ENCODE results near the gene NF1.

- TF ChIP-seq POLR2A (IDR thresholded peaks at IDR 0.05; ENCODE audit: low read length) (no peak), BHLHE40 (IDR thresholded peaks at IDR 0.05; ENCODE audit: low read depth, low read length) (no peak), JUN (IDR thresholded peaks at IDR 0.05) (no peak), BCL3 (IDR thresholded peaks at IDR 0.05) (no peak), MAX (IDR thresholded peaks at IDR 0.05) (no peak), EP300 (IDR thresholded peaks at IDR 0.05) (no peak), MAFK (IDR thresholded peaks at IDR 0.05; ENCODE audit: partially characterized antibody) (no peak), HDAC2 (IDR thresholded peaks at IDR 0.05) (no peak), PHF8 (IDR thresholded peaks at IDR 0.05; ENCODE audit: borderline replicate concordance, low read depth) (no peak), SMC3 (IDR thresholded peaks at IDR 0.05) (no peak), NR3C1 (IDR thresholded peaks at IDR 0.05) (no peak)
- TF ChIP-seq, protein P1, sequence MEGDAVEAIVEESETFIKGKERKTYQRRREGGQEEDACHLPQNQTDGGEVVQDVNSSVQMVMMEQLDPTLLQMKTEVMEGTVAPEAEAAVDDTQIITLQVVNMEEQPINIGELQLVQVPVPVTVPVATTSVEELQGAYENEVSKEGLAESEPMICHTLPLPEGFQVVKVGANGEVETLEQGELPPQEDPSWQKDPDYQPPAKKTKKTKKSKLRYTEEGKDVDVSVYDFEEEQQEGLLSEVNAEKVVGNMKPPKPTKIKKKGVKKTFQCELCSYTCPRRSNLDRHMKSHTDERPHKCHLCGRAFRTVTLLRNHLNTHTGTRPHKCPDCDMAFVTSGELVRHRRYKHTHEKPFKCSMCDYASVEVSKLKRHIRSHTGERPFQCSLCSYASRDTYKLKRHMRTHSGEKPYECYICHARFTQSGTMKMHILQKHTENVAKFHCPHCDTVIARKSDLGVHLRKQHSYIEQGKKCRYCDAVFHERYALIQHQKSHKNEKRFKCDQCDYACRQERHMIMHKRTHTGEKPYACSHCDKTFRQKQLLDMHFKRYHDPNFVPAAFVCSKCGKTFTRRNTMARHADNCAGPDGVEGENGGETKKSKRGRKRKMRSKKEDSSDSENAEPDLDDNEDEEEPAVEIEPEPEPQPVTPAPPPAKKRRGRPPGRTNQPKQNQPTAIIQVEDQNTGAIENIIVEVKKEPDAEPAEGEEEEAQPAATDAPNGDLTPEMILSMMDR (IDR thresholded peaks at IDR 0.05), result no peak
Observed at GRCh38 chr17:31299624-31300023, 204.8 kb downstream of the NF1 start.
